MCF 10A (cell line): ENCODE results near the gene CCDC32. TPM values are rescaled to one million over a fixed set of nuclear protein-coding genes. Genes with fewer than 3 reads are reported as not detected.

ENCODE experiments used
- BruUV-seq: library from RNA; stranded (reverse); fragments of 400-500 nt; replicated peaks from 2 replicates; lab custom pipeline; 2021; lab: Mats Ljungman, UMichigan
- CTCF ChIA-PET: fragments of 300-600 bp; sonication (Branson Sonifier 250); formaldehyde crosslinking; extraction: SDS; loops from one replicate; lab custom pipeline; 2021; ENCODE audit warnings: antibody characterized with exemption, inconsistent platforms; lab: Yijun Ruan, JAX
- POLR2A ChIA-PET: fragments of 300-600, 350-650 bp; sonication (Branson Sonifier 250); formaldehyde crosslinking; extraction: SDS; loops from one replicate; lab custom pipeline; 2020; ENCODE audit warnings: antibody characterized with exemption, inconsistent platforms; lab: Yijun Ruan, JAX
- DNase-seq: peaks from one replicate; pipeline ENCODE4 v3.0.0-alpha.2; 2018; ENCODE audit not compliant: unreplicated experiment
- H3K27ac Mint-ChIP-seq: one replicate; pipeline ENCODE4 v1.8.0; 2022; ENCODE audit warnings: mild to moderate bottlenecking, low read depth, mixed read lengths; ENCODE audit not compliant: unreplicated experiment
- H3K27me3 Mint-ChIP-seq: one replicate; pipeline ENCODE4 v1.8.0; 2022; ENCODE audit warnings: mixed read lengths; ENCODE audit not compliant: insufficient read depth, unreplicated experiment
- H3K36me3 Mint-ChIP-seq: one replicate; pipeline ENCODE4 v1.8.0; 2022; ENCODE audit warnings: mild to moderate bottlenecking, moderate library complexity, mixed read lengths; ENCODE audit not compliant: insufficient read depth, unreplicated experiment
- H3K4me1 Mint-ChIP-seq: one replicate; pipeline ENCODE4 v1.8.0; 2022; ENCODE audit warnings: mixed read lengths; ENCODE audit not compliant: insufficient read depth, unreplicated experiment
- H3K4me3 Mint-ChIP-seq: one replicate; pipeline ENCODE4 v1.8.0; 2022; ENCODE audit warnings: mild to moderate bottlenecking, moderate library complexity, mixed read lengths; ENCODE audit not compliant: unreplicated experiment
- H3K9me3 Mint-ChIP-seq: one replicate; pipeline ENCODE4 v1.8.0; 2022; ENCODE audit warnings: mixed read lengths; ENCODE audit not compliant: unreplicated experiment
- CTCF ChIP-seq: fragments of 200-600 bp; IDR thresholded peaks from one replicate; pipeline ENCODE4 v1.8.0; 2022; ENCODE audit warnings: antibody characterized with exemption, mild to moderate bottlenecking; ENCODE audit not compliant: unreplicated experiment
- intact Hi-C: fragments of 100-400 bp; cut with micrococcal nuclease; formaldehyde crosslinking; loops from 2 replicates; pipeline ENCODE4 v1.14.1; 2022
- total RNA-seq: library from RNA; stranded (reverse); gene quantifications from 2 replicates; pipeline ENCODE4 v1.2.3, GENCODE V29; 2022

Gene CCDC32
- total RNA-seq, 1 experiment from 2014 or later = 18.1 TPM

- H3K9me3 Mint-ChIP-seq = no peaks in the 10 kb centered on the region
- intact Hi-C loops = loop anchor here (10.0 kb wide), 1 partner anchor 119 kb away; the partner anchor contains the start of gene BAHD1
- no peak for DNase-seq
- peaks cover 25% of the 10 kb centered on the region for H3K36me3 Mint-ChIP-seq
- no peak for TF ChIP-seq CTCF
- H3K4me1 Mint-ChIP-seq = peaks cover 19% of the 10 kb centered on the region
- H3K27me3 Mint-ChIP-seq = no peaks in the 10 kb centered on the region
- no TSS peak for BruUV-seq
- H3K4me3 Mint-ChIP-seq = peak overlapping the region; percentile 92
- no peak overlapping the region for H3K27ac Mint-ChIP-seq
- CTCF ChIA-PET = no interaction called here
- POLR2A ChIA-PET = no interaction called here
Observed at GRCh38 chr15:40563426-40563825, 1.4 kb downstream of the CCDC32 start.

GRCh38 chr15:40562691-40563090 lies 2.2 kb downstream of the CCDC32 start:
- no TSS peak for BruUV-seq
- POLR2A ChIA-PET = no interaction called here
- no peaks in the 10 kb centered on the region for H3K27me3 Mint-ChIP-seq

GRCh38 chr15:40558952-40559742 lies 5.7 kb downstream of the CCDC32 start:
- Mint-ChIP-seq H3K9me3 (no peaks in the 10 kb centered on the region), H3K4me3 (peak overlapping the region; percentile 39), H3K27ac (peak overlapping the region; percentile 93), H3K36me3 (peaks cover 49% of the 10 kb centered on the region), H3K27me3 (no peaks in the 10 kb centered on the region), H3K4me1 (peaks cover 19% of the 10 kb centered on the region)
- no TSS peak for BruUV-seq
- no peak for DNase-seq
- POLR2A ChIA-PET = interaction anchor here (0.7 to 1.4 kb wide), 4 partner anchors 9 to 443 kb away, joined by 3 to 4 read pairs (median 4); partner anchors contain the start of gene RPUSD2
- CTCF ChIA-PET = interaction anchor here (0.6 to 1.3 kb wide), 3 partner anchors 13 to 332 kb away, joined by 3 read pairs; no protein-coding TSS in a partner anchor
- intact Hi-C loops = no loop called here
- no peak for TF ChIP-seq CTCF

More at GRCh38 chr15:40562691-40563090, 2.2 kb downstream of the CCDC32 start:
- Mint-ChIP-seq H3K4me3 (no peak overlapping the region), H3K4me1 (peaks cover 19% of the 10 kb centered on the region), H3K36me3 (peaks cover 25% of the 10 kb centered on the region), H3K9me3 (no peaks in the 10 kb centered on the region), H3K27ac (no peak overlapping the region)
- CTCF ChIA-PET = interaction anchor here (0.6 to 1.0 kb wide), 3 partner anchors 27 to 37 kb away, joined by 4 read pairs; no protein-coding TSS in a partner anchor
- TF ChIP-seq CTCF = no peak
- intact Hi-C loops = loop anchor here (10.0 kb wide), 1 partner anchor 118 kb away; the partner anchor contains the start of gene BAHD1
- no peak for DNase-seq

GRCh38 chr15:40555876-40556275 lies 9.0 kb downstream of the CCDC32 start:
- no peaks in the 10 kb centered on the region for H3K9me3 Mint-ChIP-seq
- intact Hi-C loops = no loop called here
- no peak overlapping the region for H3K27ac Mint-ChIP-seq
- POLR2A ChIA-PET = interaction anchor here (0.6 to 1.6 kb wide), 2 partner anchors 14 to 385 kb away, joined by 3 to 4 read pairs; partner anchors contain the start of gene RPUSD2
- BruUV-seq = no TSS peak
- CTCF ChIA-PET = no interaction called here
- H3K36me3 Mint-ChIP-seq = peaks cover 59% of the 10 kb centered on the region
- no peak overlapping the region for H3K4me3 Mint-ChIP-seq
- TF ChIP-seq CTCF = no peak
- no peak for DNase-seq
- no peaks in the 10 kb centered on the region for H3K27me3 Mint-ChIP-seq
- H3K4me1 Mint-ChIP-seq = peaks cover 19% of the 10 kb centered on the region
